GM12878 (cell line): ENCODE results near the gene ZNF436. TPM values are rescaled to one million over a fixed set of nuclear protein-coding genes. Genes with fewer than 3 reads are reported as not detected.
A peak's percentile ranks its signal among the peaks of the same experiment; 100 is the strongest.

ENCODE experiments used
- ATAC-seq: fragments of 200-7000 bp; cut with Tn5 transposase; 3 replicates; pipeline ENCODE4 v1.9.1; 2020; ENCODE audit warnings: mild to moderate bottlenecking, moderate library complexity
- BruUV-seq: library from RNA; stranded (reverse); fragments of 400-500 nt; replicated peaks from 2 replicates; lab custom pipeline; 2021; lab: Mats Ljungman, UMichigan
- CTCF ChIA-PET: fragments of 300-600 bp; sonication (Branson Sonifier 250); formaldehyde crosslinking; extraction: SDS; loops from one replicate; lab custom pipeline; 2021; ENCODE audit warnings: inconsistent platforms; lab: Yijun Ruan, JAX
- POLR2A ChIA-PET: fragments of 350-600 bp; formaldehyde crosslinking; extraction: SDS; loops from one replicate; lab custom pipeline; 2021; ENCODE audit warnings: inconsistent platforms; lab: Charles Lee
- RAD21 ChIA-PET: fragments of 300-600 bp; sonication (Branson Sonifier 250); formaldehyde crosslinking; loops from one replicate; lab custom pipeline; 2023; ENCODE audit warnings: antibody characterized with exemption; ENCODE audit not compliant: unreplicated experiment; lab: Charles Lee
- SMC1A ChIA-PET: fragments of 300-600 bp; sonication (Branson Sonifier 250); formaldehyde crosslinking; loops from one replicate; lab custom pipeline; 2023; ENCODE audit not compliant: unreplicated experiment, uncharacterized antibody; lab: Charles Lee
- DNase-seq: peaks from one replicate; pipeline ENCODE4 v3.0.0-alpha.2; 2011; ENCODE audit warnings: low read depth, low spot score
- FAIRE-seq: peaks from 3 replicates; lab custom pipeline; 2011; peaks lifted over from hg19 to GRCh38; lab: Jason Lieb, UNC
- H2AFZ ChIP-seq: 2 replicates; pipeline ENCODE4 v1.6.0; 2011; ENCODE audit warnings: low read depth, low read length, control low read depth; ENCODE audit not compliant: control insufficient read depth
- H3K27ac ChIP-seq: 2 replicates; pipeline ENCODE4 v1.5.1; 2011; ENCODE audit warnings: control low read depth; ENCODE audit not compliant: control insufficient read depth, insufficient read depth
- H3K27me3 ChIP-seq, 2 experiments: replicated peaks in 1 of 2; 2 replicates each; pipeline versions ENCODE4 v1.6.0 to v1.6.1; 2011; ENCODE audit warnings: low read length in 1 of 2; ENCODE audit not compliant: control insufficient read depth in 2 of 2, insufficient read depth in 2 of 2
- H3K36me3 ChIP-seq, 2 experiments: 2 replicates each; pipeline ENCODE4 v1.5.1; 2011; ENCODE audit warnings: low read length in 1 of 2; ENCODE audit not compliant: control insufficient read depth in 2 of 2, insufficient read depth in 2 of 2
- H3K4me1 ChIP-seq: 2 replicates; pipeline ENCODE4 v1.6.1; 2011; ENCODE audit warnings: mild to moderate bottlenecking, low read length, moderate library complexity, mixed read lengths; ENCODE audit not compliant: control insufficient read depth, insufficient read depth
- H3K4me2 ChIP-seq: 2 replicates; pipeline ENCODE4 v1.6.0; 2011; ENCODE audit warnings: control low read depth; ENCODE audit not compliant: control insufficient read depth, insufficient read depth
- H3K4me3 ChIP-seq: fragments of 200-600 bp; sonication (generic); 2 replicates; pipeline ENCODE4 v1.5.1; 2016
- H3K79me2 ChIP-seq: 2 replicates; pipeline ENCODE4 v1.6.0; 2011; ENCODE audit warnings: low read length; ENCODE audit not compliant: control insufficient read depth, insufficient read depth
- H3K9ac ChIP-seq: 2 replicates; pipeline ENCODE4 v1.8.0; 2011; ENCODE audit warnings: low read length, control low read depth, mixed read lengths; ENCODE audit not compliant: control insufficient read depth, insufficient read depth
- H3K9me3 ChIP-seq: replicated peaks from 3 replicates; pipeline ENCODE4 v1.5.1; 2011; ENCODE audit warnings: mild to moderate bottlenecking, low read length; ENCODE audit not compliant: control insufficient read depth, insufficient read depth
- H4K20me1 ChIP-seq: 2 replicates; pipeline ENCODE4 v1.6.0; 2011; ENCODE audit not compliant: control insufficient read depth, insufficient read depth
- BHLHE40 ChIP-seq, 2 experiments: fragments of 450-650 bp in 1 of 2; IDR thresholded peaks; 2 replicates each; pipeline ENCODE4 v1.6.1; 2011 to 2017; ENCODE audit warnings: low read depth in 2 of 2, borderline replicate concordance in 1 of 2, improper control_type of control experiment in 1 of 2, low read length in 1 of 2, mild to moderate bottlenecking in 1 of 2
- SPI1 ChIP-seq: IDR thresholded peaks from 2 replicates; pipeline ENCODE4 v1.6.1; 2011; ENCODE audit warnings: low read depth, mild to moderate bottlenecking, low read length, moderate library complexity, borderline replicate concordance; ENCODE audit not compliant: insufficient read depth
- SUPT20H ChIP-seq: IDR thresholded peaks from 2 replicates; pipeline ENCODE4 v1.6.1; 2011; ENCODE audit warnings: low read depth, mild to moderate bottlenecking, low read length, moderate library complexity, borderline replicate concordance; ENCODE audit not compliant: control insufficient read depth
- WGBS: methylation state at CpG from one replicate; pipeline ENCODE4 v1.1.6; 2016; ENCODE audit warnings: low lambda C conversion rate; ENCODE audit not compliant: insufficient replicate concordance, insufficient coverage; ENCODE audit errors: missing lambda C conversion rate; 5-methylcytosine and 5-hydroxymethylcytosine counted together
- in situ Hi-C: fragments of 300-500 bp; cut with MboI; formaldehyde crosslinking; loops from 9 replicates; pipeline ENCODE4 v1.14.3; 2018; ENCODE audit warnings: mixed read lengths
- intact Hi-C: fragments of 100-400 bp; cut with micrococcal nuclease; formaldehyde crosslinking; loops from one replicate; pipeline ENCODE4 v1.14.2; 2022; ENCODE audit not compliant: unreplicated experiment
- polyA plus RNA-seq, 11 experiments: library from polyadenylated mRNA; depleted of rRNA in 4 of 11; unstranded in 6 of 11; stranded (reverse) in 5 of 11; fragments of >200 nt; fragmentation: Nextera tagmentation in 4 of 11; fragmentation: Illumina TruSeq in 1 of 11; extraction: Ambion mirVana in 4 of 11; extraction: Trizol in 1 of 11; gene quantifications; 1 replicate in 1 of 11; 2 replicates in 10 of 11; pipeline versions ENCODE4 v1.2.1 to v1.2.3, GENCODE V29; 2011 to 2016; ENCODE audit warnings: inconsistent platforms in 2 of 11, missing spikeins in 2 of 11, low read depth in 1 of 11
- total RNA-seq, 4 experiments: library from RNA; depleted of rRNA in 3 of 4; stranded (reverse); fragments of >200 nt in 3 of 4; fragmentation: Illumina TruSeq in 1 of 4; extraction: Trizol in 1 of 4; gene quantifications; 2 replicates each; pipeline versions ENCODE4 v1.2.1 to v1.2.3, GENCODE V29; 2013 to 2021
- TF ChIP-seq, protein P1 (sequence below): fragments of 450-650 bp; IDR thresholded peaks from 2 replicates; pipeline ENCODE4 v1.6.1; 2016; ENCODE audit warnings: mild to moderate bottlenecking

The ZNF436 gene
- total and polyA plus RNA-seq, 10 of the 15 experiments (the other 5 are each of a cell fraction or from before 2014, with no cell fraction given) = 0.85 to 4.7 (median 3.0) TPM

GRCh38 chr1:23384312-23385058 lies 14.8 kb upstream of the ZNF436 start:
- no peak overlapping the region for H3K4me2 ChIP-seq
- ChIA-PET RAD21 (no interaction called here), CTCF (no interaction called here), POLR2A (interaction anchor here (0.6 kb wide), 1 partner anchor 934 kb away, joined by 4 read pairs; no protein-coding TSS in a partner anchor), SMC1A (no interaction called here)
- DNase-seq (no peak), FAIRE-seq (no peak), ATAC-seq (peak; percentile 25; the same call in 1 of the 3 replicates)
- no peak overlapping the region for H3K4me3 ChIP-seq
- in situ Hi-C loops = no loop called here
- peaks cover 0 to 2% of the 10 kb centered on the region in 2 experiments; a peak in 2 of 4 replicates for H3K27me3 ChIP-seq
- intact Hi-C loops = no loop called here
- H3K9ac ChIP-seq = no peak overlapping the region
- no peaks in the 10 kb centered on the region for H3K4me1 ChIP-seq
- no peaks in the 10 kb centered on the region for H3K36me3 ChIP-seq
- WGBS = 65% methylated on average over 9 of the region's 11 CpGs
- H2AFZ ChIP-seq = no peak overlapping the region
- H3K27ac ChIP-seq = no peak overlapping the region
- H3K9me3 ChIP-seq = no peaks in the 10 kb centered on the region
- H4K20me1 ChIP-seq = no peaks in the 10 kb centered on the region
- no peaks in the 10 kb centered on the region for H3K79me2 ChIP-seq
- no TSS peak for BruUV-seq
- no peak for TF ChIP-seq SUPT20H
- peak; percentile 30; the same call in 1 of the 2 replicates for TF ChIP-seq SPI1

DNA sequence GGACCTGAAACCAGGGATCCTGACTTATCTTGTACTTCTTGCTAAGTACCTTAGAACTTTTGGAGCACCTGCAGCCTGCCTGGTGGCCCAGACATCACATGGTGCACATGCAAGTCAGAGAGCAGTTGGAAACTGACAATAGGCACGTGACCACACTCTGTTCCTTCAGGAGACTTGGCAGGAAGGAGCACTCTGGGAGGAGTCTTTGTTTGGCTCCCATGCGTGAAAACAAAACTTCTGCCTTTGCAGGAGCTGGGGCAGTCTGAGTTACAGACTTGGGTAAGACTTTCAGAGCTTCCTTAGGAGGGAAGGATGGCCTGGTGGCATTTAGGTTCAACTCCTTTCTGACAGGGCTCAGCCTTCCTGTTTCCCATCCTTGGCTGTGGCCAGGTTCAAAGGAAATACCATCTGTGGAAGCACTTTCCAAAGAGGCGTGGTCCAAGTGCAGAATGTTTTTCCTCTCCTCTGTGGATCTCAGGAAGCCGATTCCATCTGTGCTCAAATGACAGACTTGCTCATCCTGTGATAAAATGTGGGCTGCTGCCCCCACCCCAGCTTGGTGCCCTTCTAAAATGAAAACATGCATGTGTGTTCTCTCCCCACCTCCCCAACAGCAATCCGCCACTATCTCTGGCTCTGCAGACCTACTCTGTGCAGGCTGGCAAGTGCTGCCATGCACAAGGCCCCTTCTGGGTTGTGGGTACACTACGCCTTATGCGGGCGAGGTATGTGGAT lies 14.1 kb upstream of the ZNF436 start:
- WGBS = 36% methylated on average over 8 of the region's 8 CpGs
- no peak for DNase-seq
- CTCF ChIA-PET = no interaction called here
- POLR2A ChIA-PET = interaction anchor here (0.6 kb wide), 1 partner anchor 935 kb away, joined by 4 read pairs; no protein-coding TSS in a partner anchor
- peak in 1 of 2 experiments; percentile 49; a peak in 2 of 4 replicates for TF ChIP-seq BHLHE40 (IDR thresholded peaks at IDR 0.05; ENCODE audit: borderline replicate concordance in 1 of 2, low read depth in 2 of 2, low read length in 1 of 2)
- TF ChIP-seq, protein P1, sequence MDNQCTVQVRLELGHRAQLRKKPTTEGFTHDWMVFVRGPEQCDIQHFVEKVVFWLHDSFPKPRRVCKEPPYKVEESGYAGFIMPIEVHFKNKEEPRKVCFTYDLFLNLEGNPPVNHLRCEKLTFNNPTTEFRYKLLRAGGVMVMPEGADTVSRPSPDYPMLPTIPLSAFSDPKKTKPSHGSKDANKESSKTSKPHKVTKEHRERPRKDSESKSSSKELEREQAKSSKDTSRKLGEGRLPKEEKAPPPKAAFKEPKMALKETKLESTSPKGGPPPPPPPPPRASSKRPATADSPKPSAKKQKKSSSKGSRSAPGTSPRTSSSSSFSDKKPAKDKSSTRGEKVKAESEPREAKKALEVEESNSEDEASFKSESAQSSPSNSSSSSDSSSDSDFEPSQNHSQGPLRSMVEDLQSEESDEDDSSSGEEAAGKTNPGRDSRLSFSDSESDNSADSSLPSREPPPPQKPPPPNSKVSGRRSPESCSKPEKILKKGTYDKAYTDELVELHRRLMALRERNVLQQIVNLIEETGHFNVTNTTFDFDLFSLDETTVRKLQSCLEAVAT = no peak
- TF ChIP-seq, all 136 proteins: peak for 1
- intact Hi-C loops = no loop called here
- Histone ChIP-seq H3K79me2 (no peaks in the 10 kb centered on the region), H2AFZ (no peak overlapping the region), H3K27ac (no peak overlapping the region), H4K20me1 (no peaks in the 10 kb centered on the region), H3K36me3 (no peaks in the 10 kb centered on the region), H3K4me2 (no peak overlapping the region), H3K27me3 (peaks cover 0 to 2% of the 10 kb centered on the region in 2 experiments; a peak in 2 of 4 replicates), H3K9ac (no peak overlapping the region), H3K9me3 (no peaks in the 10 kb centered on the region), H3K4me1 (no peaks in the 10 kb centered on the region), H3K4me3 (no peak overlapping the region)
- ATAC-seq (no peak), FAIRE-seq (no peak)
- in situ Hi-C loops = no loop called here
- RAD21 ChIA-PET = no interaction called here
- SMC1A ChIA-PET = no interaction called here
- BruUV-seq = no TSS peak
